Measurements from ENCODE around the gene STAM. TPM values are rescaled to one million over a fixed set of nuclear protein-coding genes. Genes with fewer than 3 reads are reported as not detected.

STAM gene
- total RNA-seq, 4 donors from 2014 or later = 3.6 to 31.5 (median 19.9) TPM

- no peak for DNase-seq
- intact Hi-C loops (cut with DNase I; ENCODE audit: low total_unique reads) = no loop called here
- no peaks in the 10 kb centered on the region for H3K9me3 ChIP-seq
- no peaks in the 10 kb centered on the region for H3K4me1 ChIP-seq
- H3K4me3 ChIP-seq = no peak overlapping the region
- H3K36me3 ChIP-seq = no peaks in the 10 kb centered on the region
- H3K27me3 ChIP-seq = no peaks in the 10 kb centered on the region
- no peak overlapping the region for H3K27ac ChIP-seq
- TF ChIP-seq POLR2A (IDR thresholded peaks at IDR 0.05) (no peak), CTCF (IDR thresholded peaks at IDR 0.05) (no peak)
These were observed 120.2 kb downstream of the STAM start for GRCh38 chr10:17764142-17764541.

GRCh38 chr10:17765602-17766001 is 121.7 kb downstream of the STAM start:
- Histone ChIP-seq H3K4me3 (no peak overlapping the region), H3K9me3 (no peaks in the 10 kb centered on the region), H3K4me1 (no peaks in the 10 kb centered on the region), H3K36me3 (no peaks in the 10 kb centered on the region), H3K27ac (no peak overlapping the region), H3K27me3 (no peaks in the 10 kb centered on the region)
- no peak for TF ChIP-seq POLR2A (IDR thresholded peaks at IDR 0.05)
- no peak for TF ChIP-seq CTCF (IDR thresholded peaks at IDR 0.05)
- intact Hi-C loops (cut with DNase I; ENCODE audit: low total_unique reads) = no loop called here
- no peak for DNase-seq

Small RNA genes lying within 50 kb of the gene (small RNA-seq; reads per million reads assigned to genes)
- not detected for gene AC069542.2

Other genes with a start within 250 kb of the STAM start
- gene ST8SIA6, start 189.6 kb upstream of the STAM start, total RNA-seq = 1 to 10 TPM in 2 of 4 donors, under 1 TPM in 1, not detected in 1; 0.77 to 1.9 (median 1.1) TPM
- gene HACD1, start 26.8 kb upstream of the STAM start, total RNA-seq = 10 to 100 TPM in 3 of 4 donors, 1 to 10 TPM in 1; 2.6 to 48.9 (median 18.4) TPM
- gene TMEM236, start 108.0 kb downstream of the STAM start, total RNA-seq = 1 to 10 TPM in 1 of 4 donors, under 1 TPM in 2, not detected in 1; 0.59 to 1.2 (median 0.73) TPM
- gene MRC1, start 165.2 kb downstream of the STAM start, total RNA-seq = 10 to 100 TPM; 14.9 to 51.8 (median 28.0) TPM